GM12878 (cell line): ENCODE measurements around the gene DYDC1. TPM values are rescaled to one million over a fixed set of nuclear protein-coding genes. Genes with fewer than 3 reads are reported as not detected.

Source experiments
- ATAC-seq: fragments of 200-7000 bp; cut with Tn5 transposase; 3 replicates; pipeline ENCODE4 v1.9.1; 2020; ENCODE audit warnings: mild to moderate bottlenecking, moderate library complexity
- BruUV-seq: library from RNA; stranded (reverse); fragments of 400-500 nt; replicated peaks from 2 replicates; lab custom pipeline; 2021; lab: Mats Ljungman, UMichigan
- CTCF ChIA-PET: fragments of 300-600 bp; sonication (Branson Sonifier 250); formaldehyde crosslinking; extraction: SDS; loops from one replicate; lab custom pipeline; 2021; ENCODE audit warnings: inconsistent platforms; lab: Yijun Ruan, JAX
- POLR2A ChIA-PET: fragments of 350-600 bp; formaldehyde crosslinking; extraction: SDS; loops from one replicate; lab custom pipeline; 2021; ENCODE audit warnings: inconsistent platforms; lab: Charles Lee
- RAD21 ChIA-PET: fragments of 300-600 bp; sonication (Branson Sonifier 250); formaldehyde crosslinking; loops from one replicate; lab custom pipeline; 2023; ENCODE audit warnings: antibody characterized with exemption; ENCODE audit not compliant: unreplicated experiment; lab: Charles Lee
- SMC1A ChIA-PET: fragments of 300-600 bp; sonication (Branson Sonifier 250); formaldehyde crosslinking; loops from one replicate; lab custom pipeline; 2023; ENCODE audit not compliant: unreplicated experiment, uncharacterized antibody; lab: Charles Lee
- DNase-seq: peaks from one replicate; pipeline ENCODE4 v3.0.0-alpha.2; 2011; ENCODE audit warnings: low read depth, low spot score
- FAIRE-seq: peaks from 3 replicates; lab custom pipeline; 2011; peaks lifted over from hg19 to GRCh38; lab: Jason Lieb, UNC
- H2AFZ ChIP-seq: 2 replicates; pipeline ENCODE4 v1.6.0; 2011; ENCODE audit warnings: low read depth, low read length, control low read depth; ENCODE audit not compliant: control insufficient read depth
- H3K27ac ChIP-seq: 2 replicates; pipeline ENCODE4 v1.5.1; 2011; ENCODE audit warnings: control low read depth; ENCODE audit not compliant: control insufficient read depth, insufficient read depth
- H3K27me3 ChIP-seq, 2 experiments: replicated peaks in 1 of 2; 2 replicates each; pipeline versions ENCODE4 v1.6.0 to v1.6.1; 2011; ENCODE audit warnings: low read length in 1 of 2; ENCODE audit not compliant: control insufficient read depth in 2 of 2, insufficient read depth in 2 of 2
- H3K36me3 ChIP-seq, 2 experiments: 2 replicates each; pipeline ENCODE4 v1.5.1; 2011; ENCODE audit warnings: low read length in 1 of 2; ENCODE audit not compliant: control insufficient read depth in 2 of 2, insufficient read depth in 2 of 2
- H3K4me1 ChIP-seq: 2 replicates; pipeline ENCODE4 v1.6.1; 2011; ENCODE audit warnings: mild to moderate bottlenecking, low read length, moderate library complexity, mixed read lengths; ENCODE audit not compliant: control insufficient read depth, insufficient read depth
- H3K4me2 ChIP-seq: 2 replicates; pipeline ENCODE4 v1.6.0; 2011; ENCODE audit warnings: control low read depth; ENCODE audit not compliant: control insufficient read depth, insufficient read depth
- H3K4me3 ChIP-seq: fragments of 200-600 bp; sonication (generic); 2 replicates; pipeline ENCODE4 v1.5.1; 2016
- H3K79me2 ChIP-seq: 2 replicates; pipeline ENCODE4 v1.6.0; 2011; ENCODE audit warnings: low read length; ENCODE audit not compliant: control insufficient read depth, insufficient read depth
- H3K9ac ChIP-seq: 2 replicates; pipeline ENCODE4 v1.8.0; 2011; ENCODE audit warnings: low read length, control low read depth, mixed read lengths; ENCODE audit not compliant: control insufficient read depth, insufficient read depth
- H3K9me3 ChIP-seq: replicated peaks from 3 replicates; pipeline ENCODE4 v1.5.1; 2011; ENCODE audit warnings: mild to moderate bottlenecking, low read length; ENCODE audit not compliant: control insufficient read depth, insufficient read depth
- H4K20me1 ChIP-seq: 2 replicates; pipeline ENCODE4 v1.6.0; 2011; ENCODE audit not compliant: control insufficient read depth, insufficient read depth
- BRCA1 ChIP-seq: IDR thresholded peaks from 2 replicates; pipeline ENCODE4 v1.6.1; 2011; ENCODE audit warnings: low read depth, low read length, improper control_type of control experiment
- CBX3 ChIP-seq: fragments of 200-600 bp; sonication (generic); IDR thresholded peaks from 2 replicates; pipeline ENCODE4 v1.6.1; 2016; ENCODE audit warnings: low read depth, borderline replicate concordance
- JUNB ChIP-seq: IDR thresholded peaks from 2 replicates; pipeline ENCODE4 v1.6.1; 2016; ENCODE audit warnings: antibody characterized with exemption, mild to moderate bottlenecking
- LARP7 ChIP-seq: fragments of 450-650 bp; IDR thresholded peaks from 2 replicates; pipeline ENCODE4 v1.6.1; 2017; ENCODE audit warnings: mild to moderate bottlenecking
- RAD51 ChIP-seq: fragments of 450-650 bp; IDR thresholded peaks from 2 replicates; pipeline ENCODE4 v1.6.1; 2016; ENCODE audit warnings: moderate library complexity, mild to moderate bottlenecking, inconsistent platforms
- SMC3 ChIP-seq: IDR thresholded peaks from 2 replicates; pipeline ENCODE4 v1.6.1; 2011; ENCODE audit warnings: low read length, improper control_type of control experiment, borderline replicate concordance
- STAT1 ChIP-seq: fragments of 450-650 bp; conservative IDR thresholded peaks from 2 replicates; pipeline ENCODE4 v1.6.1; 2014; ENCODE audit warnings: antibody characterized with exemption, mild to moderate bottlenecking
- YBX1 ChIP-seq: fragments of 450-650 bp; IDR thresholded peaks from 2 replicates; pipeline ENCODE4 v1.6.1; 2016; ENCODE audit warnings: antibody characterized with exemption
- ZNF24 ChIP-seq: fragments of 450-650 bp; IDR thresholded peaks from 2 replicates; pipeline ENCODE4 v1.6.1; 2017; ENCODE audit warnings: antibody characterized with exemption, mild to moderate bottlenecking
- WGBS: methylation state at CpG from one replicate; pipeline ENCODE4 v1.1.6; 2016; ENCODE audit warnings: low lambda C conversion rate; ENCODE audit not compliant: insufficient replicate concordance, insufficient coverage; ENCODE audit errors: missing lambda C conversion rate; 5-methylcytosine and 5-hydroxymethylcytosine counted together
- in situ Hi-C: fragments of 300-500 bp; cut with MboI; formaldehyde crosslinking; loops from 9 replicates; pipeline ENCODE4 v1.14.3; 2018; ENCODE audit warnings: mixed read lengths
- intact Hi-C: fragments of 100-400 bp; cut with micrococcal nuclease; formaldehyde crosslinking; loops from one replicate; pipeline ENCODE4 v1.14.2; 2022; ENCODE audit not compliant: unreplicated experiment
- polyA plus RNA-seq, 11 experiments: library from polyadenylated mRNA; depleted of rRNA in 4 of 11; unstranded in 6 of 11; stranded (reverse) in 5 of 11; fragments of >200 nt; fragmentation: Nextera tagmentation in 4 of 11; fragmentation: Illumina TruSeq in 1 of 11; extraction: Ambion mirVana in 4 of 11; extraction: Trizol in 1 of 11; gene quantifications; 1 replicate in 1 of 11; 2 replicates in 10 of 11; pipeline versions ENCODE4 v1.2.1 to v1.2.3, GENCODE V29; 2011 to 2016; ENCODE audit warnings: inconsistent platforms in 2 of 11, missing spikeins in 2 of 11, low read depth in 1 of 11
- total RNA-seq, 4 experiments: library from RNA; depleted of rRNA in 3 of 4; stranded (reverse); fragments of >200 nt in 3 of 4; fragmentation: Illumina TruSeq in 1 of 4; extraction: Trizol in 1 of 4; gene quantifications; 2 replicates each; pipeline versions ENCODE4 v1.2.1 to v1.2.3, GENCODE V29; 2013 to 2021
- TF ChIP-seq, protein P1 (sequence below): fragments of 450-650 bp; formaldehyde crosslinking; IDR thresholded peaks from 2 replicates; pipeline ENCODE4 v1.4.0; 2022; ENCODE audit warnings: mild to moderate bottlenecking, moderate library complexity
- TF ChIP-seq, protein P2 (sequence below): IDR thresholded peaks from 2 replicates; pipeline ENCODE4 v1.6.1; 2011; ENCODE audit warnings: low read depth, mild to moderate bottlenecking, low read length, moderate library complexity, borderline replicate concordance; ENCODE audit errors: extremely low read depth
- TF ChIP-seq, protein P3 (sequence below): IDR thresholded peaks from 2 replicates; pipeline ENCODE4 v1.6.1; 2011; ENCODE audit warnings: mild to moderate bottlenecking, low read depth, low read length, moderate library complexity; ENCODE audit not compliant: insufficient replicate concordance

Gene DYDC1
- total and polyA plus RNA-seq, 10 of the 15 experiments (the other 5 are each of a cell fraction or from before 2014, with no cell fraction given) = not detected

- TF ChIP-seq, protein P1, sequence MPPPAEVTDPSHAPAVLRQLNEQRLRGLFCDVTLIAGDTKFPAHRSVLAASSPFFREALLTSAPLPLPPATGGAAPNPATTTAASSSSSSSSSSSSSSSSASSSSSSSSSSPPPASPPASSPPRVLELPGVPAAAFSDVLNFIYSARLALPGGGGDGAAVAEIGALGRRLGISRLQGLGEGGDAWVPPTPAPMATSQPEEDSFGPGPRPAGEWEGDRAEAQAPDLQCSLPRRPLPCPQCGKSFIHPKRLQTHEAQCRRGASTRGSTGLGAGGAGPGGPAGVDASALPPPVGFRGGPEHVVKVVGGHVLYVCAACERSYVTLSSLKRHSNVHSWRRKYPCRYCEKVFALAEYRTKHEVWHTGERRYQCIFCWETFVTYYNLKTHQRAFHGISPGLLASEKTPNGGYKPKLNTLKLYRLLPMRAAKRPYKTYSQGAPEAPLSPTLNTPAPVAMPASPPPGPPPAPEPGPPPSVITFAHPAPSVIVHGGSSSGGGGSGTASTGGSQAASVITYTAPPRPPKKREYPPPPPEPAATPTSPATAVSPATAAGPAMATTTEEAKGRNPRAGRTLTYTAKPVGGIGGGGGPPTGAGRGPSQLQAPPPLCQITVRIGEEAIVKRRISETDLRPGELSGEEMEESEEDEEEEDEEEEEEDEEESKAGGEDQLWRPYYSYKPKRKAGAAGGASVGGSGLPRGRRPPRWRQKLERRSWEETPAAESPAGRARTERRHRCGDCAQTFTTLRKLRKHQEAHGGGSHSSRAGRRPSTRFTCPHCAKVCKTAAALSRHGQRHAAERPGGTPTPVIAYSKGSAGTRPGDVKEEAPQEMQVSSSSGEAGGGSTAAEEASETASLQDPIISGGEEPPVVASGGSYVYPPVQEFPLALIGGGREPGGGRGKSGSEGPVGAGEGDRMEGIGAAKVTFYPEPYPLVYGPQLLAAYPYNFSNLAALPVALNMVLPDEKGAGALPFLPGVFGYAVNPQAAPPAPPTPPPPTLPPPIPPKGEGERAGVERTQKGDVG (CRISPR knock-in tag) = no peak
Measured at GRCh38 chr10:80323311-80323710, 33.2 kb downstream of the DYDC1 start (continued).

DNA sequence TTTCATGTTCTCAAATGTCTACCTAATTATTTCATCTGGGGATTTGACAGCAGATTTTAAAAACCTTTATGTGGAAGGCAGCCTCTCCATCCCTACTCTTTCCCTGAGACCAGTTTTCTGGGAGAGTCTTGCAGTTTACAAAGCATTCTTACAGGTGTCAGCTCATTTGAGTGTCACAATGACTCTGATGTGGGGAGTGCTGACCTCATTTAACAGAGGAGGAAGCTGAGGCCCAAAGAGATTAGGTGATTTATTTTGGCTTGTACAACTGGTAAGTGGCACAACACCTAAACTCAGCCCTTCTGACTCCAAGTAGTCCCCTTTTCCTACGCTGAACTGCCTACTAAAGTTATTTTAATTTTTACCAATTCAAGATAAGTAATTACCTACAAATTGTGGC, 33.8 kb downstream of the DYDC1 start:
- H3K4me2 ChIP-seq = no peak overlapping the region
- RAD21 ChIA-PET = no interaction called here
- no peak for TF ChIP-seq ZNF24
- no peak for TF ChIP-seq LARP7
- TF ChIP-seq BRCA1 = no peak
- TF ChIP-seq RAD51 = no peak
- TF ChIP-seq YBX1 = no peak
- TF ChIP-seq, protein P2, sequence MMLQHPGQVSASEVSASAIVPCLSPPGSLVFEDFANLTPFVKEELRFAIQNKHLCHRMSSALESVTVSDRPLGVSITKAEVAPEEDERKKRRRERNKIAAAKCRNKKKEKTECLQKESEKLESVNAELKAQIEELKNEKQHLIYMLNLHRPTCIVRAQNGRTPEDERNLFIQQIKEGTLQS = no peak
- TF ChIP-seq CBX3 = no peak
- no peak for TF ChIP-seq JUNB
- TF ChIP-seq SMC3 = no peak
- TF ChIP-seq STAT1 = no peak
- TF ChIP-seq, protein P3, sequence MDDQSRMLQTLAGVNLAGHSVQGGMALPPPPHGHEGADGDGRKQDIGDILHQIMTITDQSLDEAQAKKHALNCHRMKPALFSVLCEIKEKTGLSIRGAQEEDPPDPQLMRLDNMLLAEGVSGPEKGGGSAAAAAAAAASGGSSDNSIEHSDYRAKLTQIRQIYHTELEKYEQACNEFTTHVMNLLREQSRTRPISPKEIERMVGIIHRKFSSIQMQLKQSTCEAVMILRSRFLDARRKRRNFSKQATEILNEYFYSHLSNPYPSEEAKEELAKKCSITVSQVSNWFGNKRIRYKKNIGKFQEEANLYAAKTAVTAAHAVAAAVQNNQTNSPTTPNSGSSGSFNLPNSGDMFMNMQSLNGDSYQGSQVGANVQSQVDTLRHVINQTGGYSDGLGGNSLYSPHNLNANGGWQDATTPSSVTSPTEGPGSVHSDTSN = no peak
- H2AFZ ChIP-seq = no peak overlapping the region
- H3K4me1 ChIP-seq = no peaks in the 10 kb centered on the region
- SMC1A ChIA-PET = interaction anchor here (0.7 kb wide), 1 partner anchor 11 kb away, joined by 3 read pairs; no protein-coding TSS in a partner anchor
- ATAC-seq (no peak), FAIRE-seq (no peak), DNase-seq (no peak)
- H4K20me1 ChIP-seq = no peaks in the 10 kb centered on the region
- no peak overlapping the region for H3K27ac ChIP-seq
- no peaks in the 10 kb centered on the region for H3K79me2 ChIP-seq
- WGBS = 0% methylated on average over 1 of the region's 1 CpG
- intact Hi-C loops (no loop called here), in situ Hi-C loops (no loop called here)
- no peak overlapping the region for H3K4me3 ChIP-seq
- CTCF ChIA-PET = interaction anchor here (1.5 kb wide), 1 partner anchor 61 kb away, joined by 4 read pairs; no protein-coding TSS in a partner anchor
- H3K27me3 ChIP-seq = peaks cover 0 to 1% of the 10 kb centered on the region in 2 experiments; a peak in 2 of 4 replicates
- POLR2A ChIA-PET = interaction anchor here (0.6 kb wide), 1 partner anchor 19 kb away, joined by 5 read pairs; no protein-coding TSS in a partner anchor
- no peak overlapping the region for H3K9ac ChIP-seq
- H3K36me3 ChIP-seq = no peaks in the 10 kb centered on the region
- BruUV-seq = no TSS peak
- H3K9me3 ChIP-seq = no peaks in the 10 kb centered on the region
